NCI-H1105 (cell line): ENCODE measurements around the gene SERINC5.
"Not testable (repeated sequence)": the region's sequence is repeated elsewhere in the genome, so short reads cannot be mapped to it uniquely, and the experiment has no call there.

Source experiments
- DNase-seq: peaks from one replicate; lab custom pipeline; 2025; lab: John Stamatoyannopoulos, UW

The SERINC5 gene

DNA sequence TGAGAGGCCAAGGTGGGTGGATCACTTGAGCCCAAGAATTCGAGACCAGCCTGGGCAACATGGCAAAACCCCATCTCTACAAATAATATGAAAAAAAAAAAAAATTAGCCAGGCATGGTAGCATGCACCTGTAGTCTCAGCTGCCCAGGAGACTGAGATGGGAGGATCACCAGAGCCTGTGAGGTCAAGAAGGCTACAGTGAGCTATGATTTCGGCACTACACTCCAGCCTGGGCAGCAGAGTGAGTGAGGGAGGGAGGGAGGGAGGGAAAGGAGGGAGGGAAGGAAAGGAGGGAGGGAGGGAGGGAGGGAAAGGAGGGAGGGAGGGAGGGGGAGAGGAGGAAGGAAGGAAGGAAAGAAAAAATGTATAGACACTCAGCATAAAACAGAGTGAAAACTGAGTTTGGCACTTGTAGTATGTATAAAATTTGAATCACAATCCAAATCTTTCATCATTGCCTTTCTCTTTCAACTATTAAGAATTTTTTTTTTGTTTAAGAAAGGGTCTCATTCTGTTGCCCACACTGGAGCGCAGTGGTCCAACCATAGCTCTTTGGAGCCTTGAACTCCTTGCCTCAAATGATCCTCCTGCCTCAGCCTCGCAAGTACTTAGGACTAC is 27.8 kb downstream of the SERINC5 start:
- DNase-seq, result no peak

DNA sequence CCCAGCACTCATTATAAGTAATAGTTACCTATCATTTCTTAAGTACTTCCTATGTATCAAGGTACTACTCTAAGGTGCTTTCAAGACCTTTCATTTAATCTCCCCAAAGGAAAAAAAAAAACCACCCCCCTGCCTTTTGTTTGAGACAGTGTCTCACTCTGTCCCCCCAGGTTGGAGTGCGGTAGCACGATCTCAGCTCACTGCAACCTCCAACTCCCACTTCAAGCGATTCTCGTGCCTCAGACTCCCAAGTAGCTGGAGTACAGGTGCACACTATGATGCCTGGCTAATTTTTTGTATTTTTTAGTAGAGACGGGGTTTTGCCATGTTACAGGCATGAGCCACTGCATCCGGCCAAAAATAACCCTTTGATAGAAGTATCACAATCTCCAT is 29.9 kb downstream of the SERINC5 start:
- DNase-seq, result no peak

DNA sequence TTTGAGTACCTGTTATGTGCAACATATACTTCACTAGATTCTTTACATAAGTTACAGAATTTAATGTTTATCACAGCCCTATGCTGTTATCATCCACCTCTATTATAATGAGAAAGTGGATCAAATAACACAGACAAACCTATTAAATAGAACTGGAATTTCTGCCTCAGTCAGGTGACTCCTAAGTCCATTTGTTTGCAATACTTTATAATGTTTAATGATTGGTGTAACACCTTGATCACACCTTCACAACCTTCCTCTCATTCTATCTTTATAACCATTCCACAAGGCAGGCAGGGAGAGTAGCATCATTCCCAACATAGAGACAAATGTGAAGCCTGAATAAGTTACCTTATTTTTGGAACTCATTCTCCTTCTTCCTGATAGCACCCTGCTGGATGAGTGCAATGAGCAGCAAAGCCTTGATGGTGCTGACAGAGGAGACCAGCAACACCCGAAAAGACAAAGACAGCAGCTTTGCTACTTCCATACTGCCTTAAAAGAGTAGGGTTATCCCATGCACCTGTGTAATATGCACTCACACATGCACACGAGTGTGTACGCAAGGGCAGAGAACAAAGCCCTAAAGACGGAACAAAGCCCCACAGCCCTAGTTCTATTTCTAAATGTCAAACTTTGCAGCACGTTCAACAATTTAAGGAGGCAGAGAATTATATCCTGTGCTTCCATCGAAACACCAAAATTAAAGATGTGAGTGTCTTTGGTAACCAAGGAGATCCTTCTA is 30.5 kb downstream of the SERINC5 start:
- DNase-seq, result no peak

DNA sequence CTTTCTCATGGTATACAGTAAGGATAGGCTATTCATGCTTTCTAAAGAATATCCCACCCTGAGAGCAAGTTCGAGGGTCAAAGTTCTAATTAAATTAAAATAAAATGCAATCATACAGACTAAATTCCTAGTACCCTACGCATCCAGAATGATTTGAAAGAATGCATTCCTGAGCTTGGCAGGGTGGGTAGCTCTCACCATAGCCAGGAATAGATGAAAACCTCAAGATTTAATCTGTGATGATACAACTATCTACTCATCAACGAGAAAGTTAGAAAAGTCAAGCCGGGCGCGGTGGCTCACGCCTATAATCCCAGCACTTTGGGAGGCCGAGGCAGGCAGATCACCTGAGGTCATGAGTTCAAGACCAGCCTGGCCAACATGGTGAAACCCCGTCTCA is 32.3 kb downstream of the SERINC5 start:
- DNase-seq, result no peak

DNA sequence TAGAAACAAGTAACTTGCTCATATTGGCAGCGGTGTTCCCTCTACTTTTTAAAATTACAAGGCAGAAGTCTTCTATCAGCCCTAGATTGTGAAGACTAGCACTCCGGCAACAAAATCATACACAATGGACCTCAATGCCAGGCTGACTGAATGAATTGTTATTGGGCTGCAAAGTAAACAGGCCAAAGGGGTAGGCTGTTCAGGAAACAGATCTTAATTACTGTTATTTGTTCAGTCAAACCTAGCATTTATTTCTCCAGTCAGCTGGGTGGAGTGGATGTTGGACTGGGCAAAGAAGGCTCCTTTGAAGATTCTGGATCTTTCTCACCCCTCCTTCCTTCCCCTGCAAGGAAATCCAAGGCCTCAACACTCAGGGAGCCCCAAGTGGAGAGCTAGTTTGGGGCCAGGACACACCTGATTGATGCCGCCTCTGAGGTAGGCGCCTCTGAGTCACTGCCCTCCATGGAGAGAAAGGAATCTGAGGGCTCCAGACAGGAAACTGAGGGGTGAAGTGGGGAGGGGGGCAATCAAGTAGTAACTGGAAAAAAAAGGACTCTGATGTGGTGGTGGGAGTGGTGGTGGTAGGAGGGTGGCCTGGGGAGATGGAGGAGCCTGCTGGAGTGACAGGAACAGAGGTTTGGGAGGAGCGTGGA is 35.5 kb downstream of the SERINC5 start:
- DNase-seq, result no peak

DNA sequence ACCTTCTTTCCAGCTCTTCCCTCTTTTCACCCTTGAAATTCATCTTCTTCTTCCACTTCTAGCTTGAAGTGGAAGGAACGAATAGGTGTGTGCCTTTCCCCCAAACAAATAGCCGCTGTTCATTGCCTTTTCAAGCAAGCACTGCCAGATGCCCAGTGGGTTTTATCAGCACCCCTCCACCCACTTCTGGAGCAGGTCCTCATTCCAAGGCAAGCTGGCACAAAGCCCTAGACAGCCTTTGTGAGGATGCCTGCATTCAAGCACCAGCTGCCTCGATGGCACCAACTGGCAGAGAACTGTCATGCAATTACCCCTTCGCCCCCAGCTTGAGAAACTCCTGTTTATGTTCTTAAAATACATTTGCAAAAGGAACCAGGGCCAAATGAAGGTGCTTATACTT is 36.5 kb downstream of the SERINC5 start:
- DNase-seq, result no peak

DNA sequence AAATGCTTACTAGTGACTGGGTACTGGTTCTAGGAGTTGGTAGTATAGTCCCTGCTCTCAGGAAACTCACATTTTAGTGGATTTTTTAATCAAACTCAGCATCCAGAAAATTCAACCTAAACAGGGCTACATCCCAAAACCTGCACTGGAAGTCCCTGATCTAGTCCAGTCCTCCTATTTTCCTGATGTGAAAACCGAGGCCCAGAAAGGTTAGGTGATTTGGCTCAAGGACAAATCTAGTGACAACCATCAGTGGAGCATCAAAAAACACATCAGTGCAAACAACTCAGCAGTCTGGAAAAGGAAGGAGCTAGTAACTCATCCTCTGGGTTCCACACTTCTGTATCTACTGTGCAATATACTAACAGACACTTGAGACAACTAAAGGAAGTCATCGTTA is 38.2 kb downstream of the SERINC5 start:
- DNase-seq, result no peak

DNA sequence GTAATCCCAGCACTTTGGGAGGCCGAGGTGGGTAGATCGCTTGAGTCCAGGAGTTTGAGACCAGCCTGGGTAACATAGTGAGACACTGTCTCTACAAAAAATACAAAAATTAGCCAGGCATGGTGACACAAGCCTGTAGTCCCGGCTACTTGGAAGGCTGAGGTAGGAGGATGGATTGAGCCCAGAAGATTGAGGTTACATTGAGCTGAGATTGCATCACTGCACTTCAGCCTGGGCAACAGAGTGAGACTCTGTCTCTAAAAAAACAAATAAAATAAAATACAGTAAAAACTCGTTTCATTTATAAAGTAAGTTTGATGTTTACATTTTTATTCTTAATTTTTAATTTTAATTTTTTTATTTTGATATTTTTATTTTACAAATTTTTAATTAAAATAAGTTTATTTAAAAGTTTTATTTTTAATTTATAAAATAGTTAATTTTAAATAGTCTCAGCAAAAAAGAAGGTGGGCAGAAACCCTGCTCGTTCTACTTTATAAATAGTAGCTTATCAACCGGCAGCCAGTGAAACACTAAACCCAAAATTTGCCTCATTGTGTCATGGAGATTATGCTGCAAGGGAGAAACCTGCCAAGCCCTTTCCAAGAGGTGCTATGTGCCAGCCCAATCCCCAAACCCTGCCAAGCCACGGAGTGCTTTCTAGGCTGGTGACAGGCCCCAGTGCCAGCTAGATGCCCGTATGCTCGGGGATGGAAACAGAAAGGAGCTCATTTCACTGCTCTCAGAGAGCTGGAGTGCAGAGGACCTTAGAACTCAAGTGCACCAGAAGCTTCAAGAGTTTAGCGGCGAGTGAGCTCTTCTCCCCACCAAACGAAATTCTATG is 38.9 kb downstream of the SERINC5 start:
- DNase-seq, result no peak

DNA sequence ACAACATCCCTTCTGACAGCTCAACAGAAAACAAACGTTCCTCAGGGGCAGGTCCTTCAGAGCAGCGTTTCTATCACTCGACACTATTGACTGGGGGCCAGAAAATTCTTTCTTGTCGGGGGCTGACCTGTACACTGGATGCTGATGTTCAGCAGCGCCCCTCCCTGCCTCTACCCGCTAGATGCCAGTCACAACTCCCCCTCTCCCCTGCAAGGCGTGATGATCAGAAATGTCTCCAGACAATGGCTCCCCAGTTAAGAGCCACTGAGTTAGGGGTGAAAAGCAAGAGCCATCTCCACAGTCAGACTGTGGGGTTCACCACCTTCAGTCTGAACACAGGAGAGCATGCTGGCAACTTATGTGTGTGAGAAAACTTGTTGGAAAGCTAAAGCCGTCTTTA is 39.8 kb downstream of the SERINC5 start:
- DNase-seq, result no peak

DNA sequence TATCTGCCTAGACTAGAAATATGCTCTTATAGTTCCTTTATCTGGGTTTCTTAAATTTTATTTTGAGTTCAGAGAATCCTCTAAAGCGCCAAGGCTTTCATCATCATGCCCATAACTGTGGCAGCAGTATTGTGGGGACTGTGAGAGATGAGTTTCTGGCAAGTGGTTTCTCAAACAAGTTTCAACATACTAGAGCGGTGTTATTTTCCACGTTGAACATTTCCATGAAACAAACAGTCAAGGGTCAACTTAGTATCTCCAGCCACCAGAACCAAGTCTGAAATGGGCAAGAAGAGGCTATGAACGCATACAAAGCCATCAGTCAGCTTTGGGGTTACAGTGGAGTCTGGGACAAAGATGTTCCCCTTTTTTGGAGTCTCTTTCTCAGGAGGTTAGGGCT is 40.3 kb downstream of the SERINC5 start:
- DNase-seq, result no peak

DNA sequence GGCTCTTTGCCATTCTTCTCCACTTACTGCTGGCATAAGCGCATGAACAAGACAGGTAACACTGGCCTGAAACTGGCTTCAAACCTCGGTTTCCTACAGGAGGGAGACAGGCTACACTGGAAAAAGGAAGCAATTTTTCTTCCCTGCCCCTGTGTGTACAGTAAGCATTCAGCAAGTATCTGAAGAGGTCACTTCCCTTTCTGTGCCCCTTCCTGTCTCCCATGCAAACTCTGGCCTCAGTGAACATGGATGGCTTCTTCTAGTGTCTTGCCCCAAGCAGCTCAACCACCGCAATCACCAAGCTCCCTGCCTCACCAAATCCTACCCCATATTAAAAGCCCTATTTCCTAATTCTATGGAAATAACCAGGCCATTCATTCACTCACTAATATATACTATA is 42.4 kb downstream of the SERINC5 start:
- no peak for DNase-seq

DNA sequence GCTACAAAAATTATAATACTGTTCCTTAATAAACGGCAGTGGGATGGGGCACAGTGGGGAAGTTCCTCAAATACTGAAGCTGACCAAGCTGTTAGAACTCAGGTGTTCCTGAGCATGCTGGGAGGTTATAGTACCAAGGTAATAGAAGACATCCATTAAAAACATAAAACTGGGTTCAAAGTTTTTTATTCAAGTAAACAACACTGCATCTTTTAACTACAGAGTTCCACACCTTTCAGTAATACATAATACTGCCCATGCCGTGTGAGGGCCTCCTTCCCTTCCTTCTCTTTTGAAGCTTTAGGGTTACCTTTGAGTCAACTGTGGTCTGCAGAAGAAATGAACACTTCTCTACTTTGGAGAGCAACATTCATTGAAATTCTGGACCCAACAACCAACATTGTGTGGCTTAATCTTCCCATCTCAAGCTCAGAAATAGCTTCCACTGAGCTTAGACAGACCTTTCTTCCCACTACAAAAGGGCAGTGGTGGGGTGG is 43.6 kb downstream of the SERINC5 start:
- DNase-seq, result no peak

DNA sequence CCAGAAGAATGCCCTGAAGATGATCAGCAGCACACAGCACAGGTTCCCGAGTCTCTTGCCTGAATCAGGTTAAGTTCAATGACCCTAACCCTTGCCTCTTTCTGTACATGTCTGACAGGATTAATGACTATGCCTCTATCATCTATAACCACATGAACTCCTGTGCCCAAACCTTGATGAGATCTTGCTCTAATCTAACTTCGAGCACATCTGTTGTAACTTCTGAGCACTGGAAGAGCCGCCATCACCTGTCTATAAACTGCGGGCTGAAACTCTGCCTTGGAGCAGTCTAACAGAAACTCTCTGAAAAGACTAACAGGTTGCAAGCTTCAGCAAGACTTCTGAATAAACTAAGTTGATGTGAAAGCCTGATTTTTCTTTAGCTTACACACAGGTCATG is 44.5 kb downstream of the SERINC5 start:
- DNase-seq, result no peak

DNA sequence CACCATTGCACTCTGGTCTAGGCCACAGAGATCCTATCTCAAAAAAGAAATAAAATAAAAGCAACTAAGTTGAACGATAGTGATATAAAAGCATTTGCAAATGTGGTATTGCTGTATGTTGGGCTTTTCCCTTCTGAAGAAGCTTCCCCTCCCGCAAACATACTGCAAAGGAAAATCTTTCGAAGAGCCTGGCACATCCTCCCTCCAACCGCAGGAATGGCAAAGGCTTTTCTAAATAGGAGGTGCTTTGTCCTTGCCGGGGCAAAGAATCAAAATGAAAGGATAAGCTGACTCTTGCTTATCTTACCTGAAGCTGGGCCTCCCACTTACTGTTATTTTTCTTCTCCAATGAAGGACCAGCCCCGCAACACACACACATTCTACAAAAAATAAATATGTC is 45.8 kb downstream of the SERINC5 start:
- DNase-seq, result no peak

DNA sequence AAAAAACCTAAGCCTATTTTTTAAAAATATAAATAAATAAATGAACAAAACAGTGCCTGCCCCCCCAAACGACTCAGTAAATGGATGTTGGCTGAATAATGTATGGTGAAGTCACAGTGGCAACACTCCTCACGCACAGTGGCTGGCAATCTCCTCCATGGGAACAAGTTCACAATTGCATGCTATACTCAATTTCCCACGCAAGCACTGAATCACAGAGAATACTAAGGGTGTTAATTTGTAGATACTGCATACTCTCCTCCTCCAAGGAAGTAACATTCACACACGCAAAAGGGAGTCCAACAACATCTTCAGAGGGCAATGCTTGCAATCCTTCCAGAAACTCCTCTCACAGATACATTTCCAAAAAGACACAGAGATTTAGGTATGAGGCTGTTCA is 47.5 kb downstream of the SERINC5 start:
- no peak for DNase-seq

DNA sequence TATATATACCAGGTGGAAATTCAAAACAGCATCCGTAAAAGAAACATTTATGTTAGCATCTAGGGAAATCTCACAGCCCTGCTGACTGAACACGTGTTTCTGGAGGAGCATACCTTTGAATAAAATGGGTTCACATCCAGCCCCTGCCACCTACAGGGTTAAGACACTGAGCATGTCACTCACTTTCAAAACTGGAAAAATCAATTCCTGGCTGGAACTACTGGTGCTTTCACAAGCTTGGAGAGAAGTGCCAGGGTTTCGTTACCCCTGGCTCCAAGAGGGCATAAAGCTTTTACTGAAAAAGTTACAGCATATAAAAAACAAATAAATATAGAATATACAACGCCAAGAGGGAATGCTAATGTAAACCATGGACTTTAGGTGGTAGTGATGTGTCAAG is 48.0 kb downstream of the SERINC5 start:
- no peak for DNase-seq

DNA sequence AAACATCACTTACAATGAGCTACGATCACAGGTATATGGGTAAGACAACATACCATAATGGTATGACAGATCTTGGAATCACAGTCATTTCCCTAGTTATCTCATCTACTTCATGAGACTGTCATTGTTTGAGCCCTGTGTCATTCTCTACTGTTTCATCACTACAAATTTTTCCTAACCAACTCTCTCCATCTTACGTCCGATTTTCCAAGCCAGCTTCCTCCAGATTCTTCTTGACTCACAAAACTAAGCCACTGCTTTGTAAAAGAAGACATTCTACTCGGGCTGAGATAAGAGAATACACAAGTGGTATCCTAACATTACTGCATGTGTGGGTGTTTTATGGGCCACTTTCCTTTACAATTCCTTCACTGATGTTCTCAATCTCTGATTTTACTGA is 49.6 kb downstream of the SERINC5 start:
- no peak for DNase-seq

DNA sequence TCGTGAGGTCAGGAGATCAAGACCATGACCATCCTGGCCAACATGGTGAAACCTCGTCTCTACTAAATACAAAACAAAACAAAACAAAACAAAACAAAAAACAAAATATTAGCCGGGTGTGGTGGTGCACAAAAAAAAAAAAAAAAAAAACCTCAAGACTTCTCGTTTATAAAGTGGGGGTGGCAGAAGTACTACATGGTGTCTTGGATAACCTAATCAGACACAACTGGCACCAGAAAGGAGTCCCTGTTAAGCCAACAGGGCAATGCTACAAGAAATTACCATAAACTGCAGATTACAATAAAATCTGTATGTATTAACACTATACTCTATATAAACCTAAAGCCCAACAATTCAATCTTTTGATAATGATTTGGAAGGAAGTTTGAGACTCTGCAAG is 50.0 kb downstream of the SERINC5 start:
- no peak for DNase-seq

DNA sequence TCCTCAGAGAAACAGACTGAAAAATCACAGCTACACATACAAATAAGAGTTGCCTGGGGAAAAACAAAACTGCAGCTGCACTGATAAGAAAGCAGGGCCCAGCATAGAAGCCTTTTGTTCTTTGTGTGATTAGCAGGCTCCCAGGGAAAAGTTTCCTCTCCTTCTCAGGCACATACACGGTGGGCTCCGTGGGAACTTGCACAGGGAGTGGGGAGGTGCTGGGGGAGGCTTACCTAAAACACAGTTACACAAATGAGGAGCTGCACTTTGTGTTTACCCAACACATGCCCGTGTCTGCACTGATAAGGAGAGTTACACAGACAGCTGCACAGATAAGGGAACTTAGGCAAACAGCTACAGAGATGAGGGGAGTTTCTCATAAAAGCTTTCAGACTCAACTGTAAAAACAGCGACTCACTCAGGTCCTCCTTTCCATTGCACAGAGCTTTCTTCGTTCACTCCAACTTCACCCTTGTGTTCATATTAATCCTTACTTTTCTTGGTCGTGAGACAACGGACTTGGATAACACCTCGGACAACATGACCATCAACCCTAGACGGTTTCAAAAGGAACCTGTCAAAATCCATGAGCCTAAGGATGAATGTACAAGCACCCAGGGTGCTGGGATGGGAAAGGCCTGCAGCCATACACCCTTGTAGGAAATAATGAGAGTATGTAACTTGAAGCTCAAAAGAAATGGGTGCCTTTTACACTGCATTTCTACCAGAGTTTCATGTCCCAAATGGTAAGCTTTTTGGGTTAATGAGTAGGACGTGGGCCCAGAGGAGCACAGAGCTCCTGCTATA is 50.8 kb downstream of the SERINC5 start:
- no peak for DNase-seq

DNA sequence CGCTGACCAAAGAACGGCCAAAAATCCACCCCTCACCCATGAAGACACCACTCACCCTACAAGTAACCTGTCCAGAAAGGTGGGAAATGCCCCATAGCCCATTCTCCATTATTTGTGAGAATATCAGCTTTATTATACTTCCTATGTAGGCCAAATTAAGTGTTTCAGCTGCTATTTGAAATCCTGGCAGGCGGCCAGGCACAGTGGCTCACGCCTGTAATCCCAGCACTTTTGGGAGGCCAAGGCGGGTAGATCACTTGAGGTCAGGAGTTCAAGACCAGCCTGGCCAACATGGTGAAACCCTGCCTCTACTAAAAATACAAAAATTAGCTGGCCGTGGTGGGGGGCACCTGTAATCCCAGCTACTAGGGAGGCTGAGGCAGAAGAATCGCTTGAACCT is 54.1 kb downstream of the SERINC5 start:
- not testable (repeated sequence) for DNase-seq

DNA sequence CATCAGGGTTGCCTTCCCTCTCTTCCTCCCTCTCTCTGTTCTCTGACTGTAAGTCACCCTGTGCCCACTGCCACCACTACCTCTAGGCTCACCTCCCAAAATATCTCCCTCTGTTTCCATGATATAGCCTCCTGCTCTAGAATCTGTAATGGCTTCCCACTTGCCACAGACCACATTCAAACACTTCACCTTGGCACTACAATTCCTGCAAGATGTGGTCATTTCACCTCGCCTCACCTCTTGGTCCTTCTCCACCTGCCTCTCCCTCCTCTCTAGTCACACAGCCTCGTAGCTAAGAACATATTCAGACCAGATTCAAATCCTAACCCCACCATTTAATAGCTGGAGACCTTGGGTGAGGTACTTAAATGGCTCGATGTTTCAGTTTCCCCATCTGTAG is 56.9 kb downstream of the SERINC5 start:
- no peak for DNase-seq

DNA sequence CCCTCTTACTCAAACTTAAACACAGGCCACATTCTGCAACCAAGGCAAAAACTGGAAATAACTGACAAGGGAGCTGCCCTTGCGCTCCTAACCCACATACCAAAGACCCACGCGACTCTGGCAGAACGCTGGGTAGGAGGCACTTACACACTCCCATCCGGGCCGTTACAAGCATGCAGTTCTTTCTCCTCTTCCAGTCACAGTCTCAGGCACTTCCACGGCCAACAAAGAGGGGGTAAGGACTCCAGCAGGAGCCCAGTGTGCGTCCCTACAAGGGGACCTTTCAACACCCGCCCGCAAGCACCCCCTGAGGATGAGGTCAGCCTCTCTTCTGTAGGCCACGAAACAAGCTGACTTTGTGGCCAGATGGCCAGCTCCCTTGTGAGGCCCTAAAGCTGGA is 57.4 kb downstream of the SERINC5 start:
- DNase-seq, result no peak
